NCI-H2081 treated with DMSO at 0.1 percent for 48 hours (cell line): ENCODE results near the gene EXOG.

Experiments
- DNase-seq: peaks from one replicate; lab custom pipeline; 2025; lab: John Stamatoyannopoulos, UW

The EXOG gene

GRCh38 chr3:38545983-38546382 is 49.8 kb downstream of the EXOG start:
- DNase-seq, result no peak

- DNase-seq, result no peak
Measured at GRCh38 chr3:38548154-38548931, 52.2 kb downstream of the EXOG start.

DNA sequence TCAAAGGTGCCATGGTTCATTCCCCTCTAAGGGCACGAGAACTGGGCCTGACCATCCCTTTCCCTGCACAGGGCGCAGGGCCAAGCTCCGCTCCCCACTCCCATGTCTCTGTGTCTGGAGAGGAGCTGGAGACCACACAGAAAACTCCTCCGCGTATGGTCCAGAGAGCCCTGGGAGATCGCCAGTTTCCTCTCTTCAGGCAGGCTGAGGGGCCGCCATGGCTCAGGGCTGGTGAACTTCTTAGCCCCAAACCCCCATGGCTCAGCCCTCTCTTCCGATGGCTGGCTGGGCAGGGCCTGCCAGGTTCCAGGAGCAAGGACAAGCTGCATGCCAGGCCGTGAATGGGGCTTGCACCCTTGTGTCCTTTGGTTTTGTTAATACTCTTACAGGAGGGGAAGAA is 52.9 kb downstream of the EXOG start:
- no peak for DNase-seq

DNA sequence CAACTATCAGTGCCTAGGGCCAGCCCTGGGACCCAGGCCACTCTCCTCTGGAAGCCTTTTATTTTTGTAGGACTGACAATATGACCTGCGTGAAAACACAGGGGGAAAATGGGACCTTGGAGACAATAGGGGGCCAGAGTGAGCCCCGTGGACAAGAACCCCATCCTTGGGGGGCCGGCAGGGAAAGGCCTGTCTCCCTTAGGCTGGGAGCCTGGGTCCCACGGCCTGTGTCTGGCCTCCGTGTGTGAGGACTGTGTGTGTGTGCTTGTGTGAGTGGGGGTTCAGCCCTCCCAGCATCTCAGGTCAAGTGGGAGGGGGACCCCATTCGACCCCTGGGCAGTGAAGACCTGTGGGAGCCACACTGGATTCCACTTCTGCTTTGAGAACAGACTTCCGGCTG is 53.3 kb downstream of the EXOG start:
- DNase-seq, result no peak

- no peak for DNase-seq
Measured at GRCh38 chr3:38549957-38550840, 54.1 kb downstream of the EXOG start.

GRCh38 chr3:38551026-38551832 is 55.1 kb downstream of the EXOG start:
- no peak for DNase-seq

- DNase-seq, result no peak
Measured at GRCh38 chr3:38552364-38552763, 56.2 kb downstream of the EXOG start.

GRCh38 chr3:38553071-38553470 is 56.9 kb downstream of the EXOG start:
- DNase-seq, result no peak

GRCh38 chr3:38554127-38554827 is 58.1 kb downstream of the EXOG start:
- no peak for DNase-seq

GRCh38 chr3:38555149-38555840 is 59.2 kb downstream of the EXOG start:
- DNase-seq, result no peak

DNA sequence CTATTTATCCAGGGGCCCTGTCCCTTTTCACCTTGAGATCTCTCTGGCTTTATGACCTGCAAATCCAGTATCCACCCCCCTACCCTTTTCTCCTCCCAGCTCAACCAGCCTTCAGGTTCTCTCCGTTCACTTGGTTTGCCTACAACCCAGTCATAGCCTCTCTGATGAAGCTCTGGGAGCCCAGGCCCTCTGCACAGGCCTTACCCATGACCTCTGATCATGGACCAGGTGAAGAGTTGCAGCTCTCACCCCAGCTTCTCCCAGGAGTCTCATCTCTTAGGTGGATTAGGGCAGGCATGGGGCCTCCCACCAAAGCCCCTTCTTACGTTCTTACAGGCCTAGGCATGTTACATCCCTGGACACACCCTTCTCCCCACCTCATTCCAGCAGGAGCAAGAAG is 59.8 kb downstream of the EXOG start:
- no peak for DNase-seq

- DNase-seq, result no peak
Measured at GRCh38 chr3:38556640-38557358, 60.7 kb downstream of the EXOG start.

GRCh38 chr3:38558864-38559263 is 62.7 kb downstream of the EXOG start:
- DNase-seq, result no peak

DNA sequence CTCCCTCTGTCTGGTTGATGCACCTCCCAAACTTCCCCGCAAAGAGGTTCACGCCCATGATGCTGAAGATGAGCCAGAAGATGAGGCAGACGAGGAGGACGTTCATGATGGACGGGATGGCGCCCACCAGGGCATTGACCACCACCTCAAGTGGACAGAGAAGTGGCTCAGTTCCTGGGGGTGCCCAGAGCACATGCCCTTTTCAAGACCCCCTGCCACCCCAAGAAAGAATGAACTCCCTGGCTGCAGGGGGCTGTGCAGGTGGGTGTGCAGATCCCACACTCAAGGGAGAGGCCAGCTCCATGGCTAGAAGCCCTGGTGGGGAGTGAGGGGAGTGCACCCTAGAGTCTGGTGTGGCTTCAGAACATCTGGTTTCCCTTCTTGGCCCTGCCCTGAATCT is 64.1 kb downstream of the EXOG start:
- DNase-seq, result no peak

DNA sequence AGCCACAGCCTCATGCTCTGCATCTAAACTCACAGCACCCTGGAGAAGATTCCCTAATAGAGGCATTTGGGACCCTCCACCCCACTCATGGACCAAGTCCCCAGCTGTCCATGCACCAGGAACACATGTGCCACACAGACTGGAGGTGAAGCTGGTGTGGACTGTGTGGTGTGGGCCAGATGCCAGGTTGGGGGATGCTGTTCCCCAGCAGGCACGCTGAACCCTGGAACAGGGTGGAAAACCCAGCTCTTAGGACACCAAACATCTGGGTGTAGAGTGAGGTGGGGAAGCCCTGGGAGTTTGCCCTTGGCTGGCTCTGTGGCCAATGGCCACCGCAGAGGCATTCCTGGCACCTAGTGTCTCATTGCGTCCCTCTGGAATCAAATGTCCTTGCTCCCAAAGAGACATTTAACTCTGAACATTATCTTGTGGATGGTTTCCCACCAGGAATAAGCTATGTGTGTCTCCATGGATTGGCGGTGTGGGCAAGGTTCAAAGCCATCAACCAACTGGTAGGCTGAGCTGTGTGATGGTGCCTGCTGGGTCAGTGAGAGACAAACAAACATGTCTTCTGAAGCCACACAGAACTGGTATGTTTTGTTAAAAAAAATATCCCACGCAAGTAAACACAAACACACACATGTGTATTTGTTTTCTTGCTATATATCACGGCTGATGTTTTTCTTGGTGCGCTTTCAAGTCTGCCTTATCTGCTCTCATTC is 65.0 kb downstream of the EXOG start:
- no peak for DNase-seq

DNA sequence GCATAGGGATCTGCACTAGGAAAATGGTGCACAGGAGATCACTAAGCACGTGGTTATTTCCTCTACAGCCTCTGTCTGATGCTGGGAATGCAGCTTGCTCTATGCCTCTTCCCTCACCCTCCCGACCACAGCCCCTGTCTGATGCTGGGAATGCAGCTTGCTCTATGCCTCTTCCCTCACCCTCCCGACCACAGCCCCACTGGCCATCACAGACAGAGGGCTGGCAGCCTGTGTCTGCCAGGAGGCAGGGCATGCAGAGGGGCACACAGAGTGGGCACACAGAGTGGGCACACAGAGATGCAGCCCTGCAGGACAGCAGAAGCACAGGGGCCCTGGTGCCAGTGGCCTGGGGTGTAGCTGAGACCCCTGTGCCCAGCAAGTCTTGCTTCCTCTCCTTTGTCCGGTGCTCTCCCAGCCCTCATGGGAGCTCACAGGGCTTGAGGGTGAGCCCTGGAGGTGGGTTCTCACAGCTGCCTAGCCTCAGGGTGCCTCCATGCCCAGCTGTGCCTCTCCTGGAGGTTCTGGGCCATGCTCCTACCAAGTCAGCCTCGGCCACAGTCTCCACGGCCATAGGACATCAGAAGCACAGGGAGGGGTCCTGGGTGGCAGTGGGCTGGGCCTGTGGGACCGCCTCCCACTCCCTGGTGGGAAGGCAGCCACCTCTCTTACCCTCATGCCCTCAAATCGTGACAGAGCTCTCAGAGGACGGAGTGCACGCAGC is 65.8 kb downstream of the EXOG start:
- no peak for DNase-seq

- DNase-seq, result no peak
Measured at GRCh38 chr3:38562467-38562925, 66.4 kb downstream of the EXOG start.

- no peak for DNase-seq
Measured at GRCh38 chr3:38563070-38563885, 67.1 kb downstream of the EXOG start.
